ENCODE data around the gene SLC6A19.

Gene SLC6A19

DNA sequence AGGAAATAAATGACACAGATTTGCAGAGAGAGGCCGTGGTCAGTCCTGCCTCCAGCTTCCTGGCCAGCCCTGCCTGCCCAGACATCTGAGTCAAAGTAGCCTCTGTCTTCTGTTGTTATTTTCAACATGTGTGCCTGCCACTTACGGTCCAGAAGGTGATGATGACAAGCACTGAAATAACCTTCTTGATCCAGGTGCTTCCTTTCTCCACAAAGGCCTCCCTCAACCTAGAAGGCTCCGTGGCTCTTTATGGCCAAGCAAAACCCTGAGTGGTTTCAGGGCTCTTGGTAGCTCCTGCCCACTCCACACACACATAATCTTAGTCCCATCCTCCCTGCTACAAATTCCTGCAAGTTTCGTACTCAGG lies 34.1 kb upstream of the SLC6A19 start:
- no peak for DNase-seq

DNA sequence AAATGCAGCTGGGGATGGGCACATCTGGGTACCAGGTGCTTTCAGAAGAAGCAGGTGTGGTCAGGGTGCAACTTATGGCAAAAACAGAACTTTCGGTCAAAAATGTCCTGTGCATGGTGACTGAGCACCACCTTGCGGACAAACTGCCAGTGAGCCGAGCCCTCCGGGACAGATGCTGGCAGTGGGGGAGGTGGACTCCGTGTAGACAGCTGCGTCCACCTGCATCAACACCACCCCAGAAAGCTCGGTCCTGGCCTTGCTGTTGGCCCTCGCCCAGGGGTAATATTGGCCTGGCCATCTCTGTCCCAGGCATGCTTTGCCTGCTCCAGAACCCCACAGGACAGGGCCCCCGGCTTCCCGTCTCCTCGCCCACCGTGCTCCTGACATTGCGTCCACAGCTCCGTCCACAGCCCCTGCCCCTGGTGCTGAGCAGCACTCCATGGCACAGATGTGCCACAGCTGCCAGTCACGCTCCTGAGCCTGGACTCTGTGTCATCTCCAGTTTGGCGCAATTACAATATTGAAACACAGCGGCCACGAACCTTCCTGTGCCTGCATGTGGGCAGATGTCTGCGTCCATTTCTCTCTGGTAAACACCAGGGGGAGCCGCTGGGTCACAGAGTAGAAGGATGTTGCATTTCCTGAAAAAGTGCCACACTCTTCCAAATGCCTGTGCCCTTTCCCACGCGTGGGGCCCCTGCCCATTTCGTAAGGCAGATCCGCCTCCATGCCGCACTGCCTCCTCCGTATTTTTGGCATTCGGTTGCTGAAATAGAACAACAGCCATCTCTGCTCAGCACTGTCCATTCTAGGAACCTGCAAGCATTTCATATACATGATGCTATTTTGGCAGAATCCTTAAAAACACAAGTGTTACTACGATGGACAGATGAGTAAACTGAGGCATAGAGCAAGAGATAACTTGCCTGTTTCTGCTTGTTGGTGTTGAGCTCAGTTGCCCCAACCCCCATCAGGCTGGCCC lies 33.4 kb upstream of the SLC6A19 start:
- DNase-seq: peak; percentile 81

DNA sequence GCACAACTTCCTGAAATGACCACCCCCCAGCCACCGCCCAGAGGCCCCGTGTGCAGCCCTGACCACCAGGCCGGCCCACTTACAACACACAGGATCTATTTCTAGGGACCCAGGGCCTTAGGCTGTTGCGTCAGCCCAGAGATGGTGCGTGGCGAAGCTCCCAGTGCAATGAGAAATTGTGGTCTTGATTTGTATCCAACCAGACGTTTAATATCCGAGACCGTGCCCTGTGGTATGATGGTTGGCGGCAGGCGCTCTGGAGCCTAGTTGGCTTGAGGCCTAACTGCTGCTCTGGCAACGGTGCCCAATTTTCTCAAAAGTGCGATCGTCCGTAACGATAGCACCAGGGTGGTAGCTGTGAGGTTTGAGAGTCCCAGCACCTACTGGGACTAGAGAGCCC lies 32.6 kb upstream of the SLC6A19 start:
- DNase-seq: no peak

DNA sequence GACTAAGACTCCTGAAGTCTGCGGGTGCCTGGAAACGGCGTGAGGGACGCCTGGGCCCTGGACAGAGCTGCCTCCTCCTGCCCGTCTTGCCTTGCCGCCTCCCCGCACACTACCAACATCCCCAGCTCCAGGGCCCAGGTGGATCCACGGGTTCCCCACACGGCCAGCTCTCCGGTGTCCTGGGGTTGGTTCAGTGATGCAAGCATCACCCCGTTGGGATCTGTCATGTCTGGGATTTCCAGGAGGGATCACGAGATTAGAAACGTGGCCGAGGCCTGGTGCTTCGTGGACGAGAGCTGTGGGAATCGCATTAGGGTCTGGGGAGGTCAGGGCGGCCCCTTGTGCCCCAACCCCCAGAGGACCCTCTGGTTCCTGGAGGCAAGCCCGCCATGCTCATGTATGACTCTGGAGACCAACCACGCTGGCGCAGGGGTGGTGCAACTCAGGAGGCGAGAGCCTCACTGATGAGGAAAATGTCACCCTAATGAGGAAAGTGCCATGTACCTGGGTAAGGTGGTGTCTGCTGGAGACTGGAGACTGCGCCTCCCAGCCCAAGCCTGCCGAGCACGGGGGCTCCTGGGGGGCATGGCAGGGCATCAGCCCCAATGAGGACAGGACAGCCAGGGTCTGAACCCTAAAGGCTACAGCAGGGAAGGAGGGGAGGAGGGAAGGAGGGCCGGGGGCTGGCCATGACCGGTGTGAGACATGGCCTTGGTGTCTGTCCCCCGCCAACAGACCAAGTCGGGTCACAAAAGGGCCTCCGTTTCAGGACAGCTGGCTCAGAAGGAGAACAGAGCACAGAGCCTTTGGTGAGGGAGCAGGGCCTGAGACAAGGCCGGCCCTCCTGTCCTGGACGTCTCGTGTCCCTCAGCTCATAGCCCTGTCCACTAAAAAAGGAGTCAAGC lies 31.9 kb upstream of the SLC6A19 start:
- DNase-seq: no peak

DNA sequence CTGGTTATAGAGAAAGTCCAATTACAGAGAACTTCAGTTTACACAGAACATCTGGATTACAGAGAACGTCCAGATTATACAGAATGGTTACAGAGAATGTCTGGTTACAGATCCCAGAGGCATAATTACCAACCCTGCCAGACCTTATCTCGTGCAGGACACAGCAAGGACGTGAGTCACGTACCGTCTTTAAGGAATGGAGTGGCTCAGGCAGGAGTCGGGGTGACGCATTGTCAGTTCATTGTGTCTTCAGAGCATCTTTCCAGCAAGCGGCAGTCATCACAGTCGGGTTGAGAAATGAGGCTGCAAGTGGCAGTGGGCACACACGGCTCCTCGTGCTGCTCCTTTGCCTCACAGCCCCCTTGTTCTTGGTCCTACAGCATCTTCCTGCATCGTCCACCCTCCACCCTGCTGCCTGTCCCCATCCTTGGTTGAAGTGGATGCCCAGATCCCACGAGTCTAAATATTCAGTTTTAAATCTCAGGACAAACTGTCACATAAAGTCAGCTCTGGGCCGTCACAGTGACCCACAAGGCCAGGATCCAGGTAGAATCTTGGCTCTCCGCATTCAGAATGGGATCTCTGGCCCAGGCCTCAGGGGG lies 30.0 kb upstream of the SLC6A19 start:
- DNase-seq: peak; percentile 51

DNA sequence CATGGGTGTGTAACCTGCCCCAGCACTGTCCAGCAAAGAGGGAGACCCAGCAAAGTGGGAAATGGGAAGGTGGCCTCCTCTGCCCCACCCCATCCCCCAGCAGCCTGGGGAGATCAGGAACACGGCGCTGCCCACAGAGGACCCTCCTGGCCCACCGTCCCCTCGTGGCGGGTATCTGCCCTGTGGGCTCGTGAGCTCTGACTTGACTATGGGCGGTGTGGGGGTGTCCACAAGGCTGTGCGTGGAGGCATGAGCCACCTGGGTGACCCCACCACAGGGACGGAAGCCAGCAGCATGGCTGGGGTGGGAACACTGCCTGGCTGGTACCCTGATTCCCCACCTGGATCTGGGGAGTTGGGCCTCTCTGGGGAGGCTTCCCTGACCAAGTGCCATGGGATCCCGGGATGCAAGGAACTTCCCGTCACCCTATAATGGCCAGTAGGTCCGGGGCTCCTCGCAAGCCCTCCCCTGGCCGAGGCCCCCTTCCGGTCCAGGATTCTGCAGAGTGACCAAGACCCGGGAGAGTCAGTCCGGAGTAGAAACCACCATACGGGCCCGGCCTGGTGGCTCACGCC lies 29.3 kb upstream of the SLC6A19 start:
- DNase-seq: no peak

DNA sequence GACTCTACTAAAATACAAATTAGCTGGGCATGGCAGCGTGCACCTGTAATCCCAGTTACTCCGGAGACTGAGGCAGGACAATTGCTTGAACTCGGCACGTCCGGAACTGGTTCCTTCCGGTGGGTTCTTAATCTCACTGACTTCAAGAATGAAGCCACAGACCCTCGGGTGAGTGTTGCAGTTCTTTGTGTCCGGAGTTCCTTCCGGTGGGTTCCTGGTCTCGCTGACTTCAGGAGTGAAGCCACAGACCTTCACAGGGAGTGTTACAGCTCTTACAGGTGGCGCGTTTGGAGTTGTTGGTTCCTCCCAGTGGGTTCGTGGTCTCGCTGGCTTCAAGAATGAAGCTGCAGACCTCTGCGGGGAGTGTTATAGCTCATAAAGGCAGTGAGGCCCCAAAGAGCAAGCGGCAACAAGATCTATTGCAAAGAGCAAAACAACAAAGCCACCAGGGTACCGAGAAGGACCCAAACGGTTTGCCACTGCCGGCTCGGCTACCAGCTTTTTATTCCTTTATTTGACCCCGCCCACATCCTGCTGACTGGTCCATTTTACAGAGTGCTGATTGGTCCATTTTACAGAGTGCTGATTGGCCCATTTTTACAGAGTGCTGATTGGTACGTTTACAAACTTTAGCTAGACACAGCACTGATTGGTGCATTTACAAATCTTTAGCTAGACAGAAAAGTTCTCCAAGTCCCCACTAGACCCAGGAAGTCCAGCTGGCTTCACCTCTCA lies 28.6 kb upstream of the SLC6A19 start:
- no peak for DNase-seq

DNA sequence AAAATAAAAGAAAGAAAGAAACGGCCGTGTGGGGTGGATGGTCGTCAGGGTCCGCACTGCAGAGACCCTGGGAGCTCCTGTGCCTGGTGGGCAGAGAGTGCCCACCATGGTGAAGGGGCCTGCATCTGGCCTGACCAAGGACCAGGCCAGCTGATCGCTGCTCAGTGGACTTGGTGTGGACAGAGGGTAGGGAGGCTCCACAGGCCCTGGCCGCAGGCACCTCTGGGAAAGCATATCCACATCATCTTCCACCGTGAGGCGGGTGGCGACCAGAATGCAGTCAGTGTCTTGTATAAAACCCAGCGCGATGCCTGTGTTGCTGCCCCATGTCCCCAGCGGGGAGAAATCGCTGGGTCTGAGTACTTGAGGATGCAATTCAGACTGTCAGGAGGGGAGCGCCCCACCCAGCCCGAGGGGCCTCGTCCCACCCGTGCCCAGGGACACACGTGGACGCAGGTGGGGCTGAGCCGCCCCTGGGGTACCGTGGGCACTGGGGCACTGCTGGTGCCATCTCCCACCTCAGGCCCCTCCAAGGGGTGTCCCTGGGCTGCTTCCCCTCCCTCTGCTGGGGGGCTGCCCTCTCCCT lies 27.8 kb upstream of the SLC6A19 start:
- DNase-seq: no peak

DNA sequence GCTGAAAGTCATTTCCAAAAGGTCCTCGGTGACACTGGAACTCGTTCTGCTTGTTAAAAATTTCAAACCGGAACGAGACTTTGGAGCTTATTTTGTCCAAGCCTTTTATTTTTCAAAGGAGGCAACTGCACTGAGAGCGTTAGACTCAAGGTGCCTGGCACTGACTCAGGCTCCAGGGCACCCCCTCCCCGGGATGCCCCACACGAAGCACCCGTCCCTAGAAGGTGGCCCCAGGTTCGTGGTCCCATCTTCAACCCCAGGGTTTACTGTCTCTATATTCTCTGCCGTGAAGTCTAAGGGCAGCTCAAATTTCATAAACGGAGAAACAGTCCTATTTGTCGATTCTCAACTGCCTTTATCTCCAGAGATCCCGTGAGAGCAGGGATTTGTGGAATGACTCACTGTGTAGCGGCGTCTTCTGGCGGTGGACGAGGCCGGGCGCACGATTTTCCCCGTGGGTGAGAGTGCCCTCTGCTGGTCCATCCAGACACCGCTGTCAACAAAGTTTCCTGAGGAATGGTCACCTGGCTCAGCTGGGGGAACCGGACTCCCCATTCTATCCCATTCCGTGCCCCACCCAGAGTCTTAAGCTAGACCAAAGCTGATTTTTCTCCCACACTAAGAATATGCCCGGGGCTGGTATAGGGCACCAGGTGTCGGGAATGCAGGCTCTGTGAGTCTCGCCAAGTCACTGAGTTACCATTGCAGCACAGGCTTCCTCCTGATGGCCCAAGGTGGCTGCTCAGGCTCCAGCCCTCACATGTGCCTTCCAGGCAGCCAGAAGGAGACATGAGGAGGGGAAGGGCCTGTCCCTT lies 27.1 kb upstream of the SLC6A19 start:
- DNase-seq: peak; percentile 77

DNA sequence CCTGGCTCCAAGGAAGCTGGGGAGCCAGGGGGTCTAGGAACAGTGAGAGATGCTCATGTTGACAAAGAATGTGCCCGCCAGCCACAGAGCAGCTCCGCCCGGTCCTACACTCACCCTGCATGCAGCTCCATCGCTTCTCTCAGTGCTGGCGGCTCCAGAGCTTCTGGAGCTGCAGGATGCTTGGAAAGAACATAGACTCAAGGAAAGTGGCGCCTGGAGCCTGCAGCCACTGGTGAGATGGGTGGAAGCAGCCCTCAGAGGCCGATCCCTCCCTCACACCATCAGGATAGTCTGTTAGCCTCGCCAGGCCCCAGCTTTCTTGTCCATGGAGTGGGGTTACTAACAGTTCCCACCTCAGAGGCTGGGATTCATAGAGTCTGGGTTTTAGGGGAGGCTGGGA lies 26.4 kb upstream of the SLC6A19 start:
- no peak for DNase-seq

DNA sequence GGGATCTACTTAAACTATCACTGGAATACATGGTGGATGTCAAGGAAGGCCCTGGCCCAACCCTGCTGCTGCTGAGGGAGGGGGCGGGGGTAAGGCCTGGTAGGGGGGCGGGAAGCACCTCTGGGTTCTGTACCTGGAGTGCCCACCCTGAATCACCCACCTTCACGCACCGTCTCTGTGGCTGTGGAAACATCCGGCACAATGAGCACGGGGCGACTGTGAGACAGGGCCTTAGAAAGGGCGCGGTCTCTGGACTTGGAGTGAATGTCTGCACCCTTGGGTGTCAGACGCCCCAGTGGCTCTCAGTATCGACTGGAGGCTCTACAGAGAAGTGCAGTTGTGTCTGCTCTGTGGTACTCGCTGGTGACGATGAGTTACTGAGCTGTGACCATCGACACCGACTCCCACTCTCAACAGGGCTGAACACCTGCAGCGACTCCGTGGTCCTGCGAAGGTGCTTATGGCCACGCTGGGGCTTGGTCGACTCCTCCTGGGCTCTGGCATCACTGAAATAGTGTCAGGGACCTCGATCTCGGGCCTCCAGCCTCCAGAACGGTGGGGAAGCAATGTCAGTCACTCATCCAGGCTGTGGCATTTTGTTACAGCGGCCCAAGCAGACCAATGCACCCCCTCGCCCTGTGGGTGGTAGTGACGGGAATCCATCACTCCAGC lies 25.5 kb upstream of the SLC6A19 start:
- no peak for DNase-seq

DNA sequence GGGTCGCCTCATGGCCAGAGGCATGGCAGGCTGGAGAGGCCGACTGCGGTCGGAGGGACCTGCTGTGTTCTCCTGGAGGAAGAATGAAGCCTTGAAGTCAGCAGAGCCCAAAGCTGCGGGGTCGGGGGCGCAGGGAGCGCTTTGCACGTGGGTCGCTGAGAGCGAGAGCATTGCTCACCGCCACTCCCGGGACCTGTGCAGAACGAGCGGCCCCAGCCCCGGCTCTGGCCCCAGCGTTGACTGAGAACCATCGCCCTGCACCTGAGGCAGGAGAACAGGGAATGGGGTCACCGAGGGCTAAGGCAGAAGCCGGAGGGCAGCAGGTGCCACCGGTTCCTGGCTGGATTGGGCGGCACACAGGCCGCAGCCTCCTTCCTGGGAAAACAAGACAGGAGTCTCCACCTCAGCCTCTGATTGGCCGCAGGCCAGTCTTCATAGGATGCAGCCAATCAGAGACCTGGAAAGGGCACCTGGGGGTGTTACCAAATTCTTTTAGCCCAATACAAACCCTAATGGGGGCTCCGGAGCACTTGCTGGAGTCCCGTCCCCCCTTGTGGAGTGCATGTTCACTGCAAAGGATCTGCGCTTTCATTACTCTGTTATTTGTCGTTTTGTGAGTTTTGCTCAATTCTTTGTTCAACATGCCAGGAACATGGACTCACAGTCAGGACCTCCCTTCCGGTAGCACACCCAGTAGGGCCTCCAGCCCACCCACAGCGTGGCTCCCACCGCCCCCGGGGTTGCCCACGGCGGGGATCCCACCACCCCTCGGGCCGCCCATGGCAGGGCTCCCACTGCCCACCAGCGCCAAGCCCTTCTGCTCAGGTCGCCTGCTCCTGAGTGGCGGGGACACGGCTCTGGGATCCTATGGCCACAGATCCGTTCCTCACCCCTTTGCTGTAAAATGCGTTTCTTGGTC lies 24.7 kb upstream of the SLC6A19 start:
- DNase-seq: no peak

DNA sequence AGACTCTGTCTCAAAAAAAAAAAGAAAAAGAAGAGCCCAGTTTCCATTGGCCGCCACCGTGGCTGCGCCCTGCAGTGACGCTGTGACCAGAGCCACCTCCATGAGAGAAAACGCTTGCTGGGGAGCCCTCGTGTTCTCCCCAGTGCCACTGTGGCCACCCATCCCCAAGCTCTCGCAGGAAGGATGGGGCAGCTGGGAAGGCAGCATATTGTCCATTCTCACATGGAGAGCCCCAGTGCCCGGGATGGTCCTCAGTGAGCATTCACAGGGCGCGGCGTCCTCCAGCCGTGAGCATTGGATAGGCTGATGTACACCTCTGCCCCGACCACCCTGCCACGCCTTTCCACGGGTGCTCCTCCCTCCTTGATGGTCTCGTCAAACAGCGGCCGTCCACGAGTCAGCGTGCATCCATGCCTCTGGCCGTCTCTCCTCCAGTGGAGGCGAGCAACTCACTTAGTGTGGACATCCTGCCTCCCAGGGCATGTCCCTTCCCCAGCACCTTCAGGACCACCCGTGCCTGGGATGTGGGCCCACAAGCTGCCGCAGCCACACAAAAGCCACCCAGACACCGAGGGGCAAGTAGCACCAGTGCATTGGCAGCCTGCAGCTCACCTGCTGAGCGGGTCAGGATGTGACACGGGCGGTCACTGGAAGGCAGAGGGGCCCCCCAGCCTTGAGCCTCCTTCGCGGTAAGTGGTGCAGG lies 23.4 kb upstream of the SLC6A19 start:
- no peak for DNase-seq

DNA sequence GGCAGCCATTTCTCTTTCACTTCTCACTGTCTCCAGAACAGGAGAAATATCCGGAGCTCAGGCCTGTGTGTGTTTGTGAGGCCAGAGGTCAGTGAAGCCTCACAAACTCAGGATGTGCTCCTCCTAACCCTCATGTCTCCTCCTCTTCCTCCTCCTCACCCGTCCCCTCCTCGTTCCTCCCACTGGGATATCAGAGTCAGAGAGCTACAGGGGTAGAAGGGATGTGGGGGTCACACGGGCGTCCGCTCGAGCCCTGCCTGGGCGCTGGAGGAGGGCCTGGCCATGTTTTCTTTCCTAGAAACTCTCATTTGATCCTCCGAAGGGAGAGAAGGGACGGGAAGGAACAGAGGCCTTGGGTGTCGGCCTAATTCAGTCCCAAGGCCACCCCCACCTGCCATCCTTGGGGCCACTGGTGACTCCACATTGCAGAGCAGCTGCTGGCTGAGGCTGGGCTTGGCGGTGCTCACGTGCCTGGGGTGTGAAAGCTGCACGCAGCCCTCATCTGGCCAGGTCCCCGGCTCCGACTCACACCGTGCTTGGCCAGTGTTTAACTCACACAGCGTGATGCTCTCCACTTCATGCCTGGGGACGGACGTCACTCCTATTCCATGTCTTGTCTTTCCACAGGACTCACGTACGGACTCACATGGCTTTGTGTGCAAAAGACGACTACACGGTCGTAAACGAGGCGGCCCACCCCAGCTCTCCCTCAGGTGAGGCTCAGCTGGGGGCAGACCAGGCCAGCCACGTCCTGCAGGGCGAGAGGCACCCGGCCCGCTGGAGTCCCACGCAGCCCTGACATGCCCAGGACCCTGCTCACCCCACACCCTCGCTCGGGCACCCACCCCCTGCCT lies 22.6 kb upstream of the SLC6A19 start:
- DNase-seq: no peak

DNA sequence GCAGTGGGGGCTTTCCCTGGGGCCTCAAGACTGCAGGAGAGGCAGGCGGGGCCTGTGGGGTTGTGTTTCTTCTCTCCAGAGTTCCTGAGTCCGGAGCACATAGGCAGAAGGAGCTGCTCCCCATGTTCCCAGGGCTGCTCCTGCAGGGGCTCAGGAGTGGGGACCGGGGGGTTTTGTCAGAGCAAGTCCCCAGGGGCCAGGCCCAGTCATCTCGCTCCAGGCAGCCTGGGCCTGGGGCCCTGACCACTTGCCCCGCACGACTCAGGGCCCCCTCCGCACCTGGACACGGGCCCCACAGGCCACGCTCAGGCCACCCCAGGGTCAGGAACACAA lies 22.0 kb upstream of the SLC6A19 start:
- DNase-seq: no peak

DNA sequence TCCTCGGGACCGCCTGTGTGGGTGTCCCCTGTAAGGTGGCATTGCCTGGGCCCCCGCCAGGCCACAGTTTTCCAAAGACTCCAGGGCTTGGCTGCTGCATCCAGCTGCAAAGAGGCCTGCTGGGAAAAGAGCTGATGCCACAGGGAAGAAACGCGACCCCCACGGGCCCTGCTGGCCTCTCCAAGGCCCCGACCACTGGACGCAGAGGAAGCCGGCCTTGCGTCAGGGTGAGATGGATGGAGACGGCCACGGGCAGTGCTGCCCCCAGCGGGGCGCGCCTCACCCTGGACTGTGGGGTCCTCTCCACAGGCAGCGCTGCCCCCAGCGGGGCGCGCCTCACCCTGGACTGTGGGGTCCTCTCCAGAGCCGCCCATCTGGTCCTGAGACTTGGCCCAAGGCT lies 21.3 kb upstream of the SLC6A19 start:
- no peak for DNase-seq

DNA sequence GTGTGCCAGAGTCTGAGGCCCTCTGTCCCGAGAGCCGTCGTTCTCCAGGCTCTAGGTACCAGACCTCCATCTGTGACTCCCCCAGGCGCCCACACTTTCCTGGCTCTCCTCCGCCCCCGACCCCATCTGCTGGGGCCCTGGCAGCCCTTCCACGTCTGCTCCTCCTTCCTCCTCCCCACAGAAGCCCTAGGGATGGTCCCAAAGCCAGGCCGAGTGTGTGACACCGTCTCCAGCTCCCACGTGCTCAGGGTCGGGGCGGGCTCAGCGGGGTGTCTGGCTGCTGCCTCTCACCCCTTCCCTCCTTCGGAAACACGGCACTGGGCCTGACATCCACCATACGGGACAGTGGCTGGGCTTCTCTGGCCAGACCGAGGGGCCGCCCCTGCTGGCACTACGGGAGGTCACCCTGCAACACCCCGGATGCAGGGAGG lies 20.5 kb upstream of the SLC6A19 start:
- DNase-seq: no peak

Data from OCI-M1 (cell line).